CD4-positive, alpha-beta T cell treated with Interleukin-15 for 1 hour (primary cell): Measurements from ENCODE around the gene MBP.

Source experiments
- DNase-seq: peaks from one replicate; pipeline ENCODE4 v3.0.0-alpha.2; 2020

Gene MBP

GRCh38 chr18:77132369-77133050 is at the start of gene MBP:
Gene MBP (minus strand): TSS chr18:77132783. CDS start chr18:77105261, 27,522 bp downstream.
- peak; percentile 66 for DNase-seq

GRCh38 chr18:77181950-77182707 is 49.5 kb upstream of the MBP start:
- DNase-seq: no peak

GRCh38 chr18:77178559-77178958 is 46.0 kb upstream of the MBP start:
- peak; percentile 53 for DNase-seq

GRCh38 chr18:77177009-77177408 is 44.4 kb upstream of the MBP start:
- no peak for DNase-seq

GRCh38 chr18:77173275-77174030 is 40.9 kb upstream of the MBP start:
- no peak for DNase-seq

- DNase-seq: no peak
Measured at GRCh38 chr18:77170890-77171410, 38.4 kb upstream of the MBP start.

GRCh38 chr18:77168811-77169311 is 36.3 kb upstream of the MBP start:
- DNase-seq: no peak

GRCh38 chr18:77167251-77167650 is 34.7 kb upstream of the MBP start:
- DNase-seq: no peak

- DNase-seq: no peak
Measured at GRCh38 chr18:77166523-77166922, 33.9 kb upstream of the MBP start.

GRCh38 chr18:77165503-77166188 is 33.1 kb upstream of the MBP start:
- no peak for DNase-seq

- no peak for DNase-seq
Measured at GRCh38 chr18:77164763-77165485, 32.3 kb upstream of the MBP start.

GRCh38 chr18:77164026-77164425 is 31.4 kb upstream of the MBP start:
- DNase-seq: no peak

- DNase-seq: no peak
Measured at GRCh38 chr18:77162580-77162979, 30.0 kb upstream of the MBP start.

GRCh38 chr18:77161961-77162360 is 29.4 kb upstream of the MBP start:
- DNase-seq: no peak

GRCh38 chr18:77161383-77161782 is 28.8 kb upstream of the MBP start:
- DNase-seq: no peak

- DNase-seq: no peak
Measured at GRCh38 chr18:77160515-77160914, 27.9 kb upstream of the MBP start.

- no peak for DNase-seq
Measured at GRCh38 chr18:77157312-77157711, 24.7 kb upstream of the MBP start.

GRCh38 chr18:77155031-77155430 is 22.4 kb upstream of the MBP start:
- DNase-seq: no peak

GRCh38 chr18:77153404-77153803 is 20.8 kb upstream of the MBP start:
- DNase-seq: no peak

GRCh38 chr18:77151772-77152520 is 19.4 kb upstream of the MBP start:
- no peak for DNase-seq
